Kidney tubule cell (primary cell): Measurements from ENCODE around the gene MLPH.
"Not testable (repeated sequence)": the region's sequence is repeated elsewhere in the genome, so short reads cannot be mapped to it uniquely, and the experiment has no call there.

ENCODE experiments used
- DNase-seq: peaks from one replicate; pipeline ENCODE4 v3.0.0-alpha.2; 2018; ENCODE audit warnings: low spot score

MLPH gene

DNA sequence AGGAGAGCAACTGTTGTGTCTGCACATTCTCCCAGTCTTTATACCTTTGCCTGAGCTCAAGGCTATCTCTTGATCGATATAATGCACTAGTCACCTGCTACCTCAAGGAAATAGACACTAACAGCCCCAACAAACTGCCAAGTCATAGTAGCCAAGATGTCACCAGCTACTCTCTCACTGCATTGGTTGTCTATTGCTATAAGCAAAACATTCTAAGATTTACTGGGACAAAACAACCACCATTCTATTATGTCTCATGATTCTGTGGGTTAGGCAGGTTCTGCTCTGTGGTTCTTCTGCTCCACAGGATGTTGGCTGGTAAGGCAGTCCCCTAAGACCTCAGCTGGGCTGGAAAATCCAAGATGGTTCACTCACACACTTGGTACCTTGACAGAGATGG is 28.5 kb upstream of the MLPH start:
- no peak for DNase-seq

DNA sequence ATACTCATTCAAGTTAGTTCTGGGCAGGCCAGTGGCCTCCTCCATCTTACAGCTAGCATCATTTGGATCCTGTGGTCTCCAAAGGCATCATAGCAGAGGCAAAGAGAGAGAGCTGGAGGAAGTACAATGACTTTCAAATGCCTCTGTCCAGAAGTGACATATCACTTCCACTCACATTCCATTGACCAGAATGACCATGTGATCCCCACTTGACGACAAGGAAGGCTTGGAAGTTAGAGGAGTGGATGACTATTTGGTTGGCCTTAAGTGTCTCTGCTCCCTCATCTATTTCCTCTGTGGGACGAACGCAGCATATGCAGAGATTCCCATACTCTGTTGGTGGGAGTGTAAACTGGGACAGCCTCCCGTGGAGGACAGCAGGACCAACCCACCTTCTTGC is 27.8 kb upstream of the MLPH start:
- no peak for DNase-seq

DNA sequence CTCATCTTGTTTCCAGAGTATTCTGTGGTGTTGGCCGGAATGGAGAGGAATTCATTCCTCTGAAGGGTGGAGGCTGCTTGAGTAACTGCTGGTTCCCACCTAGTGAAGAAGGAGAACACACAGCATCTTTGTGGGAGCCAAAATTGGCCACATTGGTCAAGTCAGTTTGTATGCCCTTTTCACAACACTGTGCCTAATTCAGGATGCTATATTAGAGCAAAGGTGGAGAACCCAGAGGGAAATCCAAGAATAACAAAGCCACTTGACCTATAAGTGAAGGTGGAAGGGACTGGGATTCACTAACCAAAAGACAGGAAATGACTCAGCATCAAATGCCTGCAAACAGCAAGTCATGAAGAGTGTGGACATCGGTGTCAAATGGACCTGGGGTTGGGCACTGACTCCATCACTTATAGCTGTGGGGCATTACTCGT is 27.3 kb upstream of the MLPH start:
- DNase-seq: peak; percentile 80

DNA sequence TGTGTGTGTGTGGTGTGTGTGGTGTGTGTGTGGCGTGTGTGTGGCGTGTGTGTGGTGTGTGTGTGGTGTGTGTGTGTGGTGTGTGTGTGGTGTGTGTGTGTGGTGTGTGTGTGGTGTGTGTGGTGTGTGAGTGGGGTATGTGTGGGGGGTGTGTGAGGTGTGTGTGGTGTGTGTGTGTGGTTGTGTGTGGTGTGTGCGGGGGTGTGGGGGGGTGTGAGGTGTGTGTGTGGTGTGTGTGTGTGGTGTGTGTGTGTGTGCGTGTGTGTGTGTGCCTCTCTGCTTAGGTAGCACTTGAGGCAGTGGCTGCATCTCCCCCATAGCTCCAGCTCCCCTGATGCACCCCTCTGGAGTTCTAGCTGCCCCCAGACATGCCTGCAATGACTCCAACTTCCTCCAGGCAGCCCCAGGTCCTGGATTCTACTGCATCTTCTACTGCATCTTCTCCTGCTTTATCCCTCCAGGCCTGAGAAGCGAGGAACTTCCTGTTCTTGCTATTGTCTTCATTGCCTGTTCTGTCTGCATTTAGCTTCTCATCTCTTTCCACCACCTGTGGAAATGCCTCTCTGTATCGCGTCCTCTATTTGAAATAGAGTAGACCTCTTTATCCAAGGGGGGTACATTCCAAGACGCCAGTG is 22.2 kb upstream of the MLPH start:
- DNase-seq: no peak

DNA sequence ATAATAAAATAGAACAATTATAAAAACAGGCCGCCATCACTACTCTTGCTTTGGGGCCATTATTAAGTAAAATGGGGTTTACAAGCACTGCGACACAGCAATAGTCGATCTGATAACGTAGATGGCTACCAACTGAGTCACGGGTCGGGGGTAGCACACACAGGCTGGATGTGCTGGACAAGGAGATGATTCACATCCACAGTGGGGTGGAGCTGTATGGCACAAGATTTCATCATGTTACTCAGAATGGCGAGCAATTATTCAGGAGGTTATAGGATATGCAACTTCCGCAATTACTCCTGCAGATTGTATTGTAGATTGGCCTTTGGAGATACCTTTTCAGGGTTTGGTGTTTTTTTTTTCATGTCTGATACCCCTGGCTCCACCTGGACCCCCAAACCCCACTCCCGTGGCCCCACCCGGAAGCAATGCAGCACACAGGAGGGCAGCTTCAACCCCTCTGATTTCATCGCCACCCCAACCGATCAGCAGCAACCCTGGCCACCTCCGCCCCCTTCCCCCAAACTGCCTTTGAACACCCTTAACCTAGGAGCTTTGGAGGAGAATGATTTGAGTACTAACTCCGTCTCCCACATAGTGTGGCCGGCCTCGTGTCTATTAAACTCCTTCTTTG is 21.4 kb upstream of the MLPH start:
- peak; percentile 74 for DNase-seq

DNA sequence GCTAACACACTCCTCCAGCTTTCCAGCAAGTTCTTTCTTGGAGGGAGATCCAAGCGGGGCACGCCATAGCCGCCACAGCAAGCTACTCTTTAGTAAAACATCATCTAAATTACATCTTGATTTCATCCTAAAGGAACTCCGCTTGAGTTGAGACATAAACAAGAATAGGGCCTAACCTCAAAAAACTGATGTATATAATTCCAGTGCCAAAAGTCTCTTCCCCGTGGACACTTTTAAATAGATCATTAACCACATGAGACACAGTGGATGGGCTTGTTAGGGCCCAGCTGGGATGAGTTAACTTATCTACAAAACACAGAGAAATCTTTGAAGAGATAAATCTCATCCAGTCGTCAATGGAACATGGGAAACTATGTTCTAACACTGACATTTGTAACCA is 20.8 kb upstream of the MLPH start:
- peak; percentile 70 for DNase-seq

DNA sequence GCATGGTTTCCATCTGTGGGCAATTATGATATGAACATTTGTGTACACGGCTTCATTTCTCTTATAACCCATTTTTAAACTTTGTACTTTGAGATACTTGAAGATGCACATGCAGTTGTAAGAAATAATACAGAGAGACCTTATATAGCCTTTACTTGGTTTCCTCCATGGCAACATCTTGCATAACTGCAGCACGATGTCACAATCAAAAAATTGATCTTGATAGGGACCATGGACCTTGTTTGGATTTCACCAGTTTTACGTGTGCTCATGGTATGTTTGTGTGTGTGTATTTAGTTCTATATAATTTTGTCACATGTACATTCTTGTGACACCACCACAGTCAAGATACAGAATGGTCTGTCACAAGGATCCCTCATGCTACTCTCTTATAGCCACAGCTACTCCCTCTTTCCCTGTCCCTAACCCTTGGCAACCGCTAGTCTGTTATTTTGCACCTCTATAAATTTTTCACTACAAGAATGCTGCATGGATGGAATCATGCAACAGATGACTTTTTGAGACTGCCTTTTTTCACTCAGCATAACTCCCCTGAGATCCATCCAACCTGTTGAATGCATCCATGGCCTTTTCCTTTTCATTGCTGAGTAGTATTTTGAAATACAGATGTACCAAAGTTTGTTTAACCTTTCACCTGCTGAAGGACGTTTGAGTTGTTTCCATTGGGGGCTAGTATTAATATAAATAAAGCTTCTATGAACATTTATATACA is 19.4 kb upstream of the MLPH start:
- DNase-seq: no peak

DNA sequence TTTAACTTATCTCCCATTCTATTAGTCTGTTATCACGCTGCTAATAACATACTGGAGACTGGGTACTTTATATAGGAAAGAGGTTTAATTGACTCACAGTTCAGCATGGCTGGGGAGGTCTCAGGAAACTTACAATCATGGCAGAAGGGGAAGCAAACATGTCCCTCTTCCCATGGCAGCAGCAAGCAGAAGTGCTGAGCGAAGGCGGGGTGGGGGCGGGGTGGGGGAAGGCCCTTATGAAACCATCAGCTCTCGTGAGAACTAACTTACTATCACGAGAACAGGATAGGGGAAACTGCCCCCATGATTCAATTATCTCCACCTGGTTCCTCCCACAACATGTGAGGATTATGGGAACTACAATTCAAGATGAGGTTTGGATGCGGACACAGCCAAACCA is 17.6 kb upstream of the MLPH start:
- not testable (repeated sequence) for DNase-seq

DNA sequence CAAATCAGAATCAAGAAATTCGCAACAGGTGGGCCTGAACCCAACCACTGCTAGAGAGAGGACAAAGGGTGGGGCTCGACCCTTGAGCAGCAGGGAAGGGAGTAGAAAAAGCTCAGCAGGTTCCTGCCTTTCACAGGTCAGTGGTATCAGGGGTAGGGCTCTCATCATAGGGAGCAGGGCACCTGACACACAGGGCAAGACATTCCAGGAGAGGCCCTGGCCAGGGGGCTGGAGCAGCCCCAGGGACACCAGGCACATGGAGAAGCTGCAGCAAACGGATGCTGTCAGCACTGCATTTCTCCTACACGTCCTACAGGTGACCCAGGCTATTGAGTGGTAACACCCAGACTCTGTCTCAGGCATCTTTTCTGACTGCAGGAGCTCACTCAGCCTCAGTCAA is 17.2 kb upstream of the MLPH start:
- no peak for DNase-seq

DNA sequence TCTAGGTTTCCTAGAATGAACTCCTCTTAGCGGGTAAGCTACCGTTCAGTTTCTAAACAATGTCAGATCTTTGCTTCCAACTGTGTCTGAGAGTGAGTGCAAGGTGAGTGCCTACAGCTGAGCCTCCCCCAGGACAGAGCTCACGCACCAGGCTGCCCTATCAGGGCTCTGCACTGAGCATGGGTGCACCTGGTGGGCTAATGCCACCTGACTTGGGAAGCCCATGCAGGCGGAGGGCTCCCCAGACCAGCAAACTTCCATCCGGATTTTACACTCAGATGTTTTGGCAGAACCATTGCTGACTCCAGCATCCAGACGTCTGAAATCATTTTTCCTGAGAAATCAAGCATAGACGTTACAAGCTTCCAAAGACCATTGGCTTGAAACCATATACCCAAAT is 16.1 kb upstream of the MLPH start:
- no peak for DNase-seq

DNA sequence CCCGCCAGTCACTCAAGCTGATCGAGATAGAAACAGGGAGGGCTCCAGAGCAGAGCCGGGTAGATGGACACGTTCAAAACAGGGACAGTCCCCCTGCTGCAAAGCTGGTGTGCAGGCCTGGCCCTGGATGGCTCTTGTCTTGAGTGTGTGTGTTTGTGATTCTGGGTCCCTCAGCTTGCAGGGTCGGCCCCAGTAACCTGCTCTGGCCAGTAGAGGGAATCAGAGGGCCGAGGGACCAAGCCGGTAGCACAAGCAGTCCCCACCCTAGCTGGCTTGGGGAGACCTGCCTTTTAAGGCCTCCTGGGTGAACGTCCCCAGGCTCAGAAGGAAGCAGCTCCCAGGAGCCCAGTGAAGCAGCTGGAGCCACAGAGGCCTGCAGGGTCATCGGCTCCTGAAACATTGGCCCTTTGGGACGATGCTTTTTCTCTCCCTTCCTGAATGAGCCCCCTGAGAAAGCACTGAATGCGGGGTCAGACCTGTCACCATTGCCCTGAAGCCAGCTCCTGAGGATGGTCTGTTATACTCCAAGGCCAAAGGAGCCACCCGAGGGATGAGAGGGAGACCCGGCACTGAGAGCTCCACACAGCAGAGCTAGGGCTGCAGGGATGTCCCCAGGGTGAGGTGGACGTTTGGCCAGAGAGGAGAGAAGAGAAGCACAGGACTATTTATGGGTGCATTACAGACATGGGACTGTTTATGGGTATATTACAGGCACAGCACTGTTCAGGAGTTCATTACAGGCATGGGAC is 15.4 kb upstream of the MLPH start:
- peak; percentile 69 for DNase-seq

DNA sequence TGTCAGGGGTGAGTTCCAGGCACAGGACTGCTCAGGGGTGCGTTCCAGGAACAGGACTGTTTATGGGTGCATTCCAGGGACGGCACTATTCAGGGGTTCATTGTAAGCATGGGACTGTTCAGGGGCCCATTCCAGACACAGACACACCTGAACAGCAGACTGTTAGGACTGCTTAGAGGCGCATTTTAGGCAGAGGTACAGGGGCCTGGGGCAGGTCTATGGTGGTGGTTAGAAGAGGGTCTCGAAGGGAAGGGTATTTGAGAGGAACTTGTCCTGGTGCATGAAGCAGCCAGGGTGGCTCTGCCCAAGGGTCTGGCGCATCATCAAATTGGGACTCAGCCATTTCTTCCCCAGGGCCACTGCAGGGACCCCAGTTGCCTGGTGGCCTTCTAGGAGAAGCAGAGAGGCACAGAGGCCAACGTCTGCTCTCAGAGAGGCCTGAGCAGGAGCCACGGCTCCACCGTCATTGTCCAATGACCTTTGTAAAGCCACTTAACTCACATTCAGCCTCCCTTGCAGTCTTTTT is 14.8 kb upstream of the MLPH start:
- DNase-seq: no peak

DNA sequence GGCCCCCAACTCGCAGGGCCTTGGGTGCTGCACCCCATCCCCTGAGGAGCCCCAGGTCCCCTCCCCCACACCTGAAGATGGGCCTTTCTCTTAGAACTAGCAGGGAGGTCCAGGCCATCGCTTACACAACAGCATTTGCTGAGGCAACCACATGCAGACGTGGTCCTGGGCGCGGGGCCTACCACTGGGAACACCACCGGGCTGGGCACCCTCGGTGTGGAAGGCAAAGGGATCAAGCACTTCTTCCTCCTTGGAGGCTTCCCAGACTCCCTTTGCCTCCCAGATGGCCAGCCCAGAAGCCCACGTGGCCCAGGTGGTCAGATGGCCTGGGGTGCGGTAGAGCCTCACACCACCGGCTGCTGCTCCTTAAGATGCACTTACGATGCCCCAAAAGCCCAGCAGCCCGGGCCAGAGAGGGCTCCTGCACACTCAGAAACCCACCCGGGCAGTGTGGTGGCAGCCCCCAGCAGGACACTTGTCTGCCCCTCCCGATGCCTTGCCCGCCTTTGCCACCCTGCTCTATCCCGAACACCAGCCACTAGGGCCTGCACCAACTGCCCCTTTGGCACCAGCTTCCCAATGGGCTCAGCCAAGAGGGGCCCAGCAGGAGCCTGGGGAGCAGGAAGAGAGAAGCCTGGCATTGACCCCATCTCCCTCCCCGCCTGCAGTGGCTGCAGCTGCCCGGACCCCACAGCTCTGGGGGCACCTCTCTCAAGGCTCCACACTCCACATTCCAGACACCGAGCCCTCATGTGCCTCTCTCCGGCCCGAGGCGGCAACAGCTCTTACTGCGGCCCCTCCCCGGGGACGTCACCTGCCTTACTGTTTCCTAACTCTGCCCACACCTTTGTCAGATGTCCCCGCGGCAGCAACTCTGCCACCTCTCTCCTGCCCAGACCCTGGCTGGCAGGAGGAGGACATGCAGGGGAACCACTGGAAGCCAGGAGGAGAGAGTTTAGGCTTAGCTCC is 13.9 kb upstream of the MLPH start:
- no peak for DNase-seq

DNA sequence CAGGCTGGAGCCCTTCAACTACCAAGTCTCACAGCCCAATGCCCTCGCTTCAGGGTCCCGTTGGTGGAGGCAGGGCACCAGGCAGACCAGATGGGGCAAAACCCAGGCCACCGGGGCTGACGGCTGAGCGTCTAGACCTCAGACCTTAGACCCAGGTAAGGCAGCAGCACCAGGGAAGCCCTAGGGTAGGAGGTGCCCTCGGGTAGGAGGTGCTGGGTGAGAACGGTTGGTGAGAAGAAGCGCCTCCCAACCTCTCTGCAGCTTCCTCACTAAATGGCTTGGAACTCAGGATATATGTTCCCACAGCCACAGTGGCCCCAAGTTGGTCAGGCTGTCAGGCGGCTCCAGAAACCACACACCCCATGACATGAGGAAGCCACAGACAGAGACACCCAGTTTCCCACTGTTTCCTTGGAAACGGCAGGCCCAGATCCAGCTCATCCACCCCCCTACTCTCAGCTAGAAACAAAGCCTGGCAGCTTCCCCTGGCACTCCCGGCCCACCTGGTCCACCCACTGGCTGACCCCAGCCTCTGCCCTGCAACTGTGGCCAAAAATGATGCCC is 13.1 kb upstream of the MLPH start:
- peak; percentile 29 for DNase-seq

DNA sequence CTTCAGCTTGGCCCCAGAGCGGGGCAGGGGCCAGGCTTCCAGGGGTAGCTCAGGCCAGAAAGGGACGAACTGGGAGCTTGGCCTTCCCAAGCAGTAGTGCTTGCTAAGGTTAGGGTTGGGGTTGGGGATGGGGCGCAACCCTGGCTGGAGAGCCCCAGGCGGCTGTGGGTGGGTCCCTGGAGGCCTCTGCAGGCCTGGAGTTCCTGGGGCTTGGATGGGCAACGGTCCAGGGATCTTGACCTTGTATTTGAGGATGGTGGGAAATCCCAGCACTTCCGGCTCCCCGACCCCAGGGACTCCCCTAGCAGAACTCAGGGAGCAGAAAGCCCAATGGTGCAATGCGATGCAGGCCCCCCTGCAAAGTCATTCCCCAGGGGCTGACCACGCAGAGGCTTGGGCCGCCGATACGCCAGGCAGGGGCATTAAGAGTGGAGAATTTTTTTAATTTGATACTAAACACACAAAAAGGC is 12.6 kb upstream of the MLPH start:
- DNase-seq: no peak

DNA sequence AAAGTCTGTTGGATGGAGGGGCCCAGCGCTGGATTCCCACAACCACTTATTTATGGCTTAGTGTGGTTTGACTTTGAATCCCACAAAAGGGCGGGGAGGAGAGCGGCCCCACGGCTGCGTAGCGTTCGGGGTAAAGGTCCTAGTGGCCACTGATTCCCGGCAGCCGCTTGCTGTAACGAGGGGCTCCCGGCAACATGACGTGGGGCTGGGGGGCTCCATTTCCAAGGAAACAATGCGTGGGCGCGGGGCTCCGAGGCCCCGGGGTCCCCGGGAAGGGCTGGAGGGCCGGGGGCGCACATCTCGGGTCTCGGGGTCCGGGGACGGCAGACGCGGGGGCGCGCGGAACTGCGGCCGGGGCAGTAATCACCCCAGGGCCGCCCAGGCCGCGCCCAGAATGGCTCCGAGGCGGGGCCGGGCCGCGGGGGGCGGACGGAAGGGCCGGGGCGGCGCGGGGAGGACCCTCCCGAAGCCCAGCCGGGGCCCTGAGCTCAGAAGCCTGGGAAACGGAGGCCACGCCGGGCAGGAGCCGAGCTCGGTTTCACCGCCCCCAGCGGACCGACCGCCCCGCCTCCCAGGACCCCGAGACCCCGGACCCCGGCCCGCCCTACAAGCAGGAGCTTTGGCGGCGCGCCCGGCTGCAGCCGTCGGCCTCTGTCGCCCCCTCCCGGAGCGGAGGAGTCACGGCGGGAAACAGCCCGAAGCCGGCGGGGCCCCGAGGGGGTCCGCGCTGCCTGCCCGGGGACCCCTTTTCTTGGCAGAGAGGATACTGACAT is 11.9 kb upstream of the MLPH start:
- DNase-seq: peak; percentile 75

DNA sequence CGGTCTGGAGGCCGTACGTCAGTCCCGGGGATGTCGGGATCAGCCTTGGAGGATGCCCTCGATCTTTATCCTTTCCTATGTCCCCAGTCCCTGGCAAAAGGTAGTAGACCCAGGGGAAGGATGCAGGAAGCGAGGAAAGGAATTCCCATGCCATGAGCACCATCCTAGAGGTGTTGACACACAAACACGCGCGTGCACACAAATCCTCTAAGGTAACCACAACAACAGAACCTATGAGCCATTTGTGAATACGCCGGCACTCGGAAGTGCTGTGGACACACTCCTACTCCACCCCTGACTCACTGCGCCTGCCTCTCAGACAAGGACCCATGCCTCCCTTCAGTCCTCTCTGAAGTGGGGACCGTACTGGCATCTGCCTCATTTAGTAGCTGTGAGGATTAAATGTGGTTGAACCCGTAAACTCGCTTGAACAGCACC is 11.3 kb upstream of the MLPH start:
- DNase-seq: peak; percentile 81

DNA sequence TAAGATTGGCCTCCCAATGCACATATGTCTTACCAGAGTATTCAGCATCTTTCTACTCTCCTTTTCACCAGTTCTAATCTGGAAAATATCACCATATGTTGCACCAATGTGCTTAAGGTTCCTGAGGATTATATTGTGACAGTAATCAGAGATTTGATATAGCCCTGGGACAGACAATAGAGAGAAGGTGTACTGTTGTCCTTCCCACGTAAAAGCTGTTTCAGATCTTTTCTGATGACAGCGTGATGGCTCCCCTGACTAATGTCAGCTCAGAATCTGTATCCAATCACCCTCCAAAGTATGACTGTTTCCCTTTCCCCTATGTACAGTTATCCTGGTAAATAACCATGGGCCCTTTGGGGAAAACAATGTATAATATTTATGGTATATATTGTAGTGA is 9.0 kb upstream of the MLPH start:
- DNase-seq: no peak

DNA sequence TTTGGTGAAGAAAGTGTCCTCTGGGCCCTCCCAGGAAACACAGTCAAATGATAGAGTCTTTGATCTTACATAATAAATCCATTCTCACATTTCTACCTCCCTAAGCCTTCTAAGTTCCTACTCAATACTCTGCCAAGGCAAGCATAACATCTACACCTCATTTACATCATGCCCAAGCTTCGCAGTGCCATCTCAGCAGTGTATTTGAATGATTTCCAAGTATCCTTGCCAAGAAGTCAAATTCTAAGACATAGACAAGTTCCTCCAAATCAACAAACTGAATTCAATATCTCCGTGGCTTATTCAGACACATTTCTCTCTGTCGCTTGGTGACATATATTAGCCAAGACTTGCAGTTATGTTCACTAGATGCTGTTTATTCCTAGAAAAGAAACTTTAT is 8.1 kb upstream of the MLPH start:
- DNase-seq: no peak

DNA sequence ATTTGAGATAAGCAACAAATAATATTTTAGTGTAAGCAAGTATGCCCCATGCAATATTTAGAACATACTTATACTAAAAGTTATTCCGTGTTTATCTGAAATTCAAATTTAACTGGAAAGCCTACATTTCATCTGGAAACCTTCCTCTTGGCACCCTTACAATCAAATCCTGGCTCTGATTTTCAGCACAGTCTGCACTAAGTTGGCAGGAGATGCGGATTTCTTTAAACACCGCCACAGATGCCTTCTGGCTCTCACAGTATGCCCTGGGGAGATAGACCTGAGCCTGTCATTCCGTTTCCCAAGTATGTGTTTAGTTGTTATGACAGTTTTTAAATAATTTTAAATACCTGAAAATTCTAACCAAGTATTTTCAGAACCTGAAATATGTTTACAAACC is 7.3 kb upstream of the MLPH start:
- DNase-seq: no peak
